Activated B cell treated with CpG ODN at 0.5 μM for 24 hours (primary cell): Measurements from ENCODE around the gene TAS1R3. TPM values are rescaled to one million over a fixed set of nuclear protein-coding genes. Genes with fewer than 3 reads are reported as not detected.

Experiments used
- ATAC-seq: fragments of 200-7000 bp; cut with Tn5 transposase; one replicate; pipeline ENCODE4 v1.10.0; 2021; ENCODE audit warnings: low read depth, mild to moderate bottlenecking, moderate library complexity
- CTCF ChIA-PET: fragments of 350-600 bp; sonication (Branson Sonifier 250); formaldehyde crosslinking; loops from one replicate; lab custom pipeline; 2021; ENCODE audit warnings: antibody characterized with exemption; lab: Charles Lee
- POLR2A ChIA-PET: fragments of 350-600 bp; sonication (Branson Sonifier 250); formaldehyde crosslinking; loops from one replicate; lab custom pipeline; 2021; ENCODE audit warnings: antibody characterized with exemption; lab: Charles Lee
- DNase-seq: peaks from one replicate; pipeline ENCODE4 v3.0.0; 2022
- H3K27ac Mint-ChIP-seq: one replicate; pipeline ENCODE4 v1.8.0; 2020; ENCODE audit warnings: mixed read lengths
- H3K27me3 Mint-ChIP-seq: one replicate; pipeline ENCODE4 v1.8.0; 2021; ENCODE audit warnings: mixed read lengths
- H3K36me3 Mint-ChIP-seq: one replicate; pipeline ENCODE4 v1.8.0; 2021; ENCODE audit warnings: low read depth, mixed read lengths
- H3K4me1 Mint-ChIP-seq: one replicate; pipeline ENCODE4 v1.8.0; 2021; ENCODE audit warnings: mixed read lengths
- H3K4me3 Mint-ChIP-seq: one replicate; pipeline ENCODE4 v1.8.0; 2020; ENCODE audit warnings: mild to moderate bottlenecking, mixed read lengths
- H3K9me3 Mint-ChIP-seq: one replicate; pipeline ENCODE4 v1.8.0; 2020; ENCODE audit warnings: mixed read lengths
- CTCF ChIP-seq: fragments of 200-600 bp; IDR thresholded peaks from one replicate; pipeline ENCODE4 v1.8.0; 2022; ENCODE audit warnings: antibody characterized with exemption, mild to moderate bottlenecking
- intact Hi-C: fragments of 100-400 bp; cut with micrococcal nuclease; formaldehyde crosslinking; loops from one replicate; pipeline ENCODE4 v1.15.1; 2024
- total RNA-seq: library from RNA; stranded (reverse); gene quantifications from 2 replicates; pipeline ENCODE4 v1.2.3, GENCODE V29; 2022

The TAS1R3 gene
- total RNA-seq, 1 donor from 2014 or later = 2.5 TPM

GRCh38 chr1:1345384-1345783 lies 14.3 kb downstream of the TAS1R3 start:
- Mint-ChIP-seq H3K36me3 (peaks cover 5% of the 10 kb centered on the region), H3K27ac (no peak overlapping the region), H3K9me3 (no peaks in the 10 kb centered on the region), H3K4me3 (no peak overlapping the region), H3K4me1 (peaks cover 13% of the 10 kb centered on the region), H3K27me3 (no peaks in the 10 kb centered on the region)
- ChIA-PET CTCF (no interaction called here), POLR2A (no interaction called here)
- intact Hi-C loops = no loop called here
- no peak for TF ChIP-seq CTCF
- ATAC-seq (no peak), DNase-seq (no peak)

GRCh38 chr1:1345860-1346500 lies 14.9 kb downstream of the TAS1R3 start:
- Mint-ChIP-seq H3K36me3 (peaks cover 3% of the 10 kb centered on the region), H3K4me3 (no peak overlapping the region), H3K4me1 (peaks cover 13% of the 10 kb centered on the region), H3K9me3 (no peaks in the 10 kb centered on the region), H3K27ac (no peak overlapping the region), H3K27me3 (no peaks in the 10 kb centered on the region)
- POLR2A ChIA-PET = no interaction called here
- CTCF ChIA-PET = no interaction called here
- intact Hi-C loops = no loop called here
- no peak for DNase-seq
- ATAC-seq = no peak
- no peak for TF ChIP-seq CTCF

- no peak for TF ChIP-seq CTCF
- H3K36me3 Mint-ChIP-seq = no peaks in the 10 kb centered on the region
- CTCF ChIA-PET = no interaction called here
- no peaks in the 10 kb centered on the region for H3K27me3 Mint-ChIP-seq
- ATAC-seq (no peak), DNase-seq (no peak)
- peak overlapping the region; percentile 44 for H3K4me3 Mint-ChIP-seq
- no peak overlapping the region for H3K27ac Mint-ChIP-seq
- POLR2A ChIA-PET = no interaction called here
- H3K4me1 Mint-ChIP-seq = peaks cover 13% of the 10 kb centered on the region
- no peaks in the 10 kb centered on the region for H3K9me3 Mint-ChIP-seq
- intact Hi-C loops = no loop called here
These were observed 15.4 kb downstream of the TAS1R3 start for GRCh38 chr1:1346501-1346890.

GRCh38 chr1:1347026-1347595 lies 16.0 kb downstream of the TAS1R3 start:
- TF ChIP-seq CTCF = no peak
- DNase-seq (no peak), ATAC-seq (no peak)
- no peaks in the 10 kb centered on the region for H3K9me3 Mint-ChIP-seq
- CTCF ChIA-PET = no interaction called here
- H3K27me3 Mint-ChIP-seq = peaks cover 1% of the 10 kb centered on the region
- H3K27ac Mint-ChIP-seq = peak overlapping the region; percentile 46
- no peaks in the 10 kb centered on the region for H3K36me3 Mint-ChIP-seq
- peaks cover 15% of the 10 kb centered on the region for H3K4me1 Mint-ChIP-seq
- H3K4me3 Mint-ChIP-seq = peak overlapping the region; percentile 44
- POLR2A ChIA-PET = interaction anchor here (1.2 to 1.4 kb wide), 2 partner anchors 22 to 28 kb away, joined by 3 to 10 read pairs; partner anchors contain the start of genes AURKAIP1, CPTP and INTS11
- intact Hi-C loops = no loop called here

- ATAC-seq = no peak
These were observed 16.8 kb downstream of the TAS1R3 start for GRCh38 chr1:1347663-1348419.

More at GRCh38 chr1:1347663-1348419, 16.8 kb downstream of the TAS1R3 start:
- DNase-seq = no peak
- Mint-ChIP-seq H3K4me1 (peaks cover 22% of the 10 kb centered on the region), H3K27me3 (peaks cover 9% of the 10 kb centered on the region), H3K9me3 (no peaks in the 10 kb centered on the region), H3K27ac (no peak overlapping the region), H3K4me3 (peak overlapping the region; percentile 77), H3K36me3 (no peaks in the 10 kb centered on the region)
- POLR2A ChIA-PET = interaction anchor here (0.6 to 1.4 kb wide), 6 partner anchors 23 to 316 kb away, joined by 3 to 10 read pairs (median 3); partner anchors contain the start of genes AURKAIP1, CCNL2, CPTP and INTS11
- no peak for TF ChIP-seq CTCF
- intact Hi-C loops = no loop called here
- CTCF ChIA-PET = interaction anchor here (0.8 kb wide), 1 partner anchor 157 kb away, joined by 3 read pairs; no protein-coding TSS in a partner anchor
